ENCODE data around the gene SRSF4. TPM values are rescaled to one million over a fixed set of nuclear protein-coding genes. Genes with fewer than 3 reads are reported as not detected.

The SRSF4 gene
- total RNA-seq, 1 donor = 55.6 TPM

- Histone ChIP-seq H3K4me1 (ENCODE audit: insufficient read depth, low read length) (no peaks in the 10 kb centered on the region), H3K4me3 (ENCODE audit: low read length) (no peak overlapping the region), H3K27me3 (ENCODE audit: insufficient read depth, low read length) (no peaks in the 10 kb centered on the region), H3K9me3 (ENCODE audit: low read depth, low read length) (no peaks in the 10 kb centered on the region)
These were observed 4.6 kb upstream of the SRSF4 start for GRCh38 chr1:29186252-29186651.

- no peaks in the 10 kb centered on the region for H3K27me3 ChIP-seq (ENCODE audit: insufficient read depth, low read length)
- H3K4me1 ChIP-seq (ENCODE audit: insufficient read depth, low read length) = peaks cover 29% of the 10 kb centered on the region
- H3K4me3 ChIP-seq (ENCODE audit: low read length) = no peak overlapping the region
- no peaks in the 10 kb centered on the region for H3K9me3 ChIP-seq (ENCODE audit: low read depth, low read length)
These were observed 1.6 kb upstream of the SRSF4 start for GRCh38 chr1:29183287-29183686.

GRCh38 chr1:29180497-29181412, 945 bp downstream of the SRSF4 start:
- Histone ChIP-seq H3K27me3 (ENCODE audit: insufficient read depth, low read length) (no peaks in the 10 kb centered on the region), H3K4me1 (ENCODE audit: insufficient read depth, low read length) (peaks cover 41% of the 10 kb centered on the region), H3K4me3 (ENCODE audit: low read length) (peak overlapping the region; percentile 98), H3K9me3 (ENCODE audit: low read depth, low read length) (no peaks in the 10 kb centered on the region)

- Histone ChIP-seq H3K27me3 (ENCODE audit: insufficient read depth, low read length) (no peaks in the 10 kb centered on the region), H3K9me3 (ENCODE audit: low read depth, low read length) (no peaks in the 10 kb centered on the region), H3K4me1 (ENCODE audit: insufficient read depth, low read length) (peaks cover 41% of the 10 kb centered on the region), H3K4me3 (ENCODE audit: low read length) (no peak overlapping the region)
These were observed 2.0 kb downstream of the SRSF4 start for GRCh38 chr1:29179641-29180184.

- H3K27me3 ChIP-seq (ENCODE audit: insufficient read depth, low read length) = no peaks in the 10 kb centered on the region
- H3K4me3 ChIP-seq (ENCODE audit: low read length) = no peak overlapping the region
- no peaks in the 10 kb centered on the region for H3K9me3 ChIP-seq (ENCODE audit: low read depth, low read length)
- peaks cover 45% of the 10 kb centered on the region for H3K4me1 ChIP-seq (ENCODE audit: insufficient read depth, low read length)
These were observed 4.5 kb downstream of the SRSF4 start for GRCh38 chr1:29177022-29177705.

GRCh38 chr1:29176576-29176975, 5.1 kb downstream of the SRSF4 start:
- Histone ChIP-seq H3K4me1 (ENCODE audit: insufficient read depth, low read length) (peaks cover 49% of the 10 kb centered on the region), H3K4me3 (ENCODE audit: low read length) (no peak overlapping the region), H3K9me3 (ENCODE audit: low read depth, low read length) (no peaks in the 10 kb centered on the region), H3K27me3 (ENCODE audit: insufficient read depth, low read length) (no peaks in the 10 kb centered on the region)

GRCh38 chr1:29172415-29172939, 9.2 kb downstream of the SRSF4 start:
- no peak overlapping the region for H3K4me3 ChIP-seq (ENCODE audit: low read length)
- peaks cover 26% of the 10 kb centered on the region for H3K4me1 ChIP-seq (ENCODE audit: insufficient read depth, low read length)
- no peaks in the 10 kb centered on the region for H3K27me3 ChIP-seq (ENCODE audit: insufficient read depth, low read length)
- H3K9me3 ChIP-seq (ENCODE audit: low read depth, low read length) = no peaks in the 10 kb centered on the region

GRCh38 chr1:29171521-29171920, 10.2 kb downstream of the SRSF4 start:
- Histone ChIP-seq H3K4me1 (ENCODE audit: insufficient read depth, low read length) (peaks cover 22% of the 10 kb centered on the region), H3K27me3 (ENCODE audit: insufficient read depth, low read length) (no peaks in the 10 kb centered on the region), H3K9me3 (ENCODE audit: low read depth, low read length) (no peaks in the 10 kb centered on the region), H3K4me3 (ENCODE audit: low read length) (no peak overlapping the region)

GRCh38 chr1:29171089-29171488, 10.6 kb downstream of the SRSF4 start:
- no peaks in the 10 kb centered on the region for H3K27me3 ChIP-seq (ENCODE audit: insufficient read depth, low read length)
- H3K4me3 ChIP-seq (ENCODE audit: low read length) = no peak overlapping the region
- no peaks in the 10 kb centered on the region for H3K9me3 ChIP-seq (ENCODE audit: low read depth, low read length)
- peaks cover 22% of the 10 kb centered on the region for H3K4me1 ChIP-seq (ENCODE audit: insufficient read depth, low read length)

GRCh38 chr1:29169976-29170375, 11.7 kb downstream of the SRSF4 start:
- peaks cover 22% of the 10 kb centered on the region for H3K4me1 ChIP-seq (ENCODE audit: insufficient read depth, low read length)
- no peak overlapping the region for H3K4me3 ChIP-seq (ENCODE audit: low read length)
- H3K27me3 ChIP-seq (ENCODE audit: insufficient read depth, low read length) = no peaks in the 10 kb centered on the region
- no peaks in the 10 kb centered on the region for H3K9me3 ChIP-seq (ENCODE audit: low read depth, low read length)

GRCh38 chr1:29167904-29168303, 13.8 kb downstream of the SRSF4 start:
- H3K9me3 ChIP-seq (ENCODE audit: low read depth, low read length) = no peaks in the 10 kb centered on the region
- no peaks in the 10 kb centered on the region for H3K27me3 ChIP-seq (ENCODE audit: insufficient read depth, low read length)
- peaks cover 22% of the 10 kb centered on the region for H3K4me1 ChIP-seq (ENCODE audit: insufficient read depth, low read length)
- no peak overlapping the region for H3K4me3 ChIP-seq (ENCODE audit: low read length)

GRCh38 chr1:29166291-29166878, 15.3 kb downstream of the SRSF4 start:
- Histone ChIP-seq H3K9me3 (ENCODE audit: low read depth, low read length) (no peaks in the 10 kb centered on the region), H3K27me3 (ENCODE audit: insufficient read depth, low read length) (no peaks in the 10 kb centered on the region), H3K4me3 (ENCODE audit: low read length) (no peak overlapping the region), H3K4me1 (ENCODE audit: insufficient read depth, low read length) (peaks cover 19% of the 10 kb centered on the region)

GRCh38 chr1:29164588-29164987, 17.1 kb downstream of the SRSF4 start:
- H3K9me3 ChIP-seq (ENCODE audit: low read depth, low read length) = no peaks in the 10 kb centered on the region
- H3K4me1 ChIP-seq (ENCODE audit: insufficient read depth, low read length) = peaks cover 7% of the 10 kb centered on the region
- no peak overlapping the region for H3K4me3 ChIP-seq (ENCODE audit: low read length)
- H3K27me3 ChIP-seq (ENCODE audit: insufficient read depth, low read length) = no peaks in the 10 kb centered on the region

GRCh38 chr1:29162476-29163138, 19.1 kb downstream of the SRSF4 start:
- Histone ChIP-seq H3K27me3 (ENCODE audit: insufficient read depth, low read length) (no peaks in the 10 kb centered on the region), H3K9me3 (ENCODE audit: low read depth, low read length) (no peaks in the 10 kb centered on the region), H3K4me1 (ENCODE audit: insufficient read depth, low read length) (peaks cover 7% of the 10 kb centered on the region), H3K4me3 (ENCODE audit: low read length) (no peak overlapping the region)

All from mononuclear cell (primary cell).